Ishikawa (cell line): ENCODE measurements around the gene AVL9.

Experiments used
- CEBPB ChIP-seq: IDR thresholded peaks from 2 replicates; pipeline ENCODE4 v1.6.1; 2012
- CREB1 ChIP-seq: IDR thresholded peaks from 2 replicates; pipeline ENCODE4 v1.6.1; 2012; ENCODE audit warnings: low read depth
- EGR1 ChIP-seq: IDR thresholded peaks from 2 replicates; pipeline ENCODE4 v1.6.1; 2012
- EP300 ChIP-seq: IDR thresholded peaks from 2 replicates; pipeline ENCODE4 v1.6.1; 2012; ENCODE audit warnings: borderline replicate concordance
- FOXM1 ChIP-seq: IDR thresholded peaks from 2 replicates; pipeline ENCODE4 v1.6.1; 2012; ENCODE audit warnings: low read depth, borderline replicate concordance
- NFIC ChIP-seq: IDR thresholded peaks from 2 replicates; pipeline ENCODE4 v1.6.1; 2012
- RAD21 ChIP-seq: IDR thresholded peaks from 2 replicates; pipeline ENCODE4 v1.6.1; 2012; ENCODE audit warnings: low read depth
- REST ChIP-seq: IDR thresholded peaks from 2 replicates; pipeline ENCODE4 v1.6.1; 2012; ENCODE audit warnings: low read depth, mild to moderate bottlenecking
- TAF1 ChIP-seq: IDR thresholded peaks from 2 replicates; pipeline ENCODE4 v1.6.1; 2012; ENCODE audit warnings: low read depth, mild to moderate bottlenecking
- TCF12 ChIP-seq: IDR thresholded peaks from 2 replicates; pipeline ENCODE4 v1.6.1; 2012; ENCODE audit warnings: low read depth
- TEAD4 ChIP-seq: IDR thresholded peaks from 2 replicates; pipeline ENCODE4 v1.6.1; 2012
- YY1 ChIP-seq: IDR thresholded peaks from 2 replicates; pipeline ENCODE4 v1.6.1; 2012; ENCODE audit warnings: low read depth
- ZBTB7A ChIP-seq: IDR thresholded peaks from 2 replicates; pipeline ENCODE4 v1.6.1; 2012; ENCODE audit warnings: low read depth
- TF ChIP-seq, protein P1 (sequence below): IDR thresholded peaks from 2 replicates; pipeline ENCODE4 v1.6.1; 2012
- TF ChIP-seq, protein P2 (sequence below): IDR thresholded peaks from 2 replicates; pipeline ENCODE4 v1.6.1; 2012

The AVL9 gene

DNA sequence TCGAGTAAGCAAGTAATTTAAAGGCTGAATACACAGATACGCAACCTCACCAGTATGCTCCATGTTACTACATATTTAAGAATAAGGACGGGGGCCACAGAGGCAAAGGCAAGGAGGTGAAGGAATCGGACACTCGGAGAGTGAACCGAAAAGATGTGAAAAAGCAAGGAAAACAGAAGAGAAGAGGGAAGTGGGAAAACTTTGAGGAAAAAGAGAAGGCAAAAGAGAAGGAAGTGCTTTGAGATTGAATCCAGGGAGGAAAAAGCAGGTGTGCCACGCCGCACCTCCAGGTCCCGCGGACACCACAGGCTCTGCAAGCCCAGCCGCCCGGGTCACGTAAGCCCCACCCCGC is 367 bp upstream of the AVL9 start:
- TF ChIP-seq EP300 (no peak), EGR1 (no peak), CEBPB (no peak), NFIC (no peak), REST (no peak), TAF1 (no peak), YY1 (no peak), TEAD4 (no peak), CREB1 (no peak), FOXM1 (no peak), TCF12 (no peak), RAD21 (no peak)
- TF ChIP-seq, protein P1, sequence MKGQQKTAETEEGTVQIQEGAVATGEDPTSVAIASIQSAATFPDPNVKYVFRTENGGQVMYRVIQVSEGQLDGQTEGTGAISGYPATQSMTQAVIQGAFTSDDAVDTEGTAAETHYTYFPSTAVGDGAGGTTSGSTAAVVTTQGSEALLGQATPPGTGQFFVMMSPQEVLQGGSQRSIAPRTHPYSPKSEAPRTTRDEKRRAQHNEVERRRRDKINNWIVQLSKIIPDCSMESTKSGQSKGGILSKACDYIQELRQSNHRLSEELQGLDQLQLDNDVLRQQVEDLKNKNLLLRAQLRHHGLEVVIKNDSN: no peak

DNA sequence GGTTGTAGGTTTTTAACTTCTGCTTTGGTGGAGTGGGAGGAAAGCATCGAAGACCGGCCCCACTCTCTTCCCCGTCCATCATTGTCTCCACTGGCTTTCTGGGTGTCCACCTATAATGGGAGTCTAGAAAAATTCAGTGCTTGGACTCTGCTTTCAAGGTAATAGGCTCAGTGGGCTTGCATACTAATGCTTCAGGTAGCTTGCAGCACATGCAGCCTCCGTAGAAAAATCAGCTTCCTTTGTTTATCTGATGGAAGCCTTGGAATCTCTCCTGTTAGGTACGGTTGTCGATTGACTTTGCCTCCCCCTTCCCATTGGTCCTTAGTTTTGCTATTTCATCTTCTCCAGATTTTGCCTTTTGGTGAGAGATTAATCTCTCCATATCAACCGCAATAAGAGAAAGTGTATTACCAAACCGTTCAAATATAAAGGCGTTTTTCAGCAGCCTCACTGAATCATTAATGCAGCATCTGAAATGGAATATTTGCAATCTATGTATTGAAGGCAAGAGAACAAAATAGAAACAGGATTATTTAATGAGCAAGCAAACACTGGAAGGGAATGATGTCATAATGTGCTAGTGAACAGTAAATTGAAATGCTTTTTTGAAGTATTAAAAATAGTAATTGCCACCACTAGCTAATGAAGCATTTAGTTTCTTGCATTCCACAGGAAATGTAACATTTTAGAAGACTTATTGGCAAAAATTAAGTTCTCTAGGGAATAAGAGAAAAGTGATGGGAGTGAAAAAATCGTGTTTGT is 944 bp downstream of the AVL9 start:
- TF ChIP-seq ZBTB7A: no peak
- TF ChIP-seq TEAD4: no peak
- TF ChIP-seq, protein P1: no peak
- TF ChIP-seq EP300: no peak
- no peak for TF ChIP-seq YY1
- no peak for TF ChIP-seq FOXM1
- TF ChIP-seq, protein P2, sequence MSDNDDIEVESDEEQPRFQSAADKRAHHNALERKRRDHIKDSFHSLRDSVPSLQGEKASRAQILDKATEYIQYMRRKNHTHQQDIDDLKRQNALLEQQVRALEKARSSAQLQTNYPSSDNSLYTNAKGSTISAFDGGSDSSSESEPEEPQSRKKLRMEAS: no peak
- no peak for TF ChIP-seq TAF1
- no peak for TF ChIP-seq RAD21
- TF ChIP-seq NFIC: no peak

DNA sequence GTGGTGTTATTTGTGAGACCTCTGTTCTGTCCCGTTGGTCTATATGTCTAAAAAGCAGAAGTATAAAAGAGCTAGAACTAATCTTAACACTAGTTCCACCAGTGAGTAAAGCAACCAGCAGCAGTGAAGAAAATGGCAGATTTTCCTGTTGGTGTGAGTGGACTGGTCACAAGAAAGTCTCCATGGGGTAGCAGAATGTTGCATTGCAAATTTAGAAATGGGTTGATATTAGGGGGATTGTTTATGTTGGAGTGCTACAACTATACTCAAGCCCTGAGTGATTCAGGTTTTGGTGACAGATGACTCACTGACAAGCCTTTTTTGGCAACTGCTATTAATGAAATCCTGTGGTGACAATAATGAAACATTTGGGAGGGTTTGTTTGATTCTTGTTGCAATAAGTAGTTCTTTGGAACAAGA is 5.6 kb downstream of the AVL9 start:
- TF ChIP-seq EGR1 (no peak), YY1 (no peak), TEAD4 (no peak), REST (no peak), CEBPB (no peak), NFIC (no peak), TCF12 (no peak), CREB1 (no peak)
- TF ChIP-seq, protein P2: no peak
- TF ChIP-seq, protein P1: no peak

DNA sequence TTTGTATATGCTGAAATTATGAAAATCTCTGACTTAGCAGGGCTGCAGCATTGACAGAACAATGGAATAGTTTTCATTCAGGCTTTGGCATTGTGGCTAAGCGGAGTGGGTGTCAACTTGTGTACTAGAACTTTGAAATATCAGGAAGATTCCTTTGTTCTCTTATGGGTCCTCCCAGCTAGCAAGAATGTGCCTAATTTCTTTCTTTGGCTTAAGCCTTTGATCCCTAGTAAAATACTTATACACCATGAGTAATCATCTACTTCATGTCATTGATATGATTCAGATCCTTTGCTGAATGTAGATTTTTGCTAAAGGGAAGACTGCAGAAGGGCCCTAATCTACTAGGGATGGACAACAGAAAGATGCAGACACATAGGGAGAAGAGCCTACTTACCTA is 6.2 kb downstream of the AVL9 start:
- no peak for TF ChIP-seq FOXM1
- TF ChIP-seq TEAD4: no peak
- TF ChIP-seq TCF12: no peak
- no peak for TF ChIP-seq CREB1
- no peak for TF ChIP-seq YY1
- TF ChIP-seq, protein P1: no peak
- TF ChIP-seq EP300: no peak
- no peak for TF ChIP-seq TAF1
- no peak for TF ChIP-seq RAD21
- no peak for TF ChIP-seq CEBPB
- no peak for TF ChIP-seq NFIC
- no peak for TF ChIP-seq ZBTB7A
- TF ChIP-seq, protein P2: no peak
- TF ChIP-seq EGR1: no peak
- TF ChIP-seq REST: no peak
